ENCODE data around the gene ANKRD28.
A peak's percentile ranks its signal among the peaks of the same experiment; 100 is the strongest.

The ANKRD28 gene

DNA sequence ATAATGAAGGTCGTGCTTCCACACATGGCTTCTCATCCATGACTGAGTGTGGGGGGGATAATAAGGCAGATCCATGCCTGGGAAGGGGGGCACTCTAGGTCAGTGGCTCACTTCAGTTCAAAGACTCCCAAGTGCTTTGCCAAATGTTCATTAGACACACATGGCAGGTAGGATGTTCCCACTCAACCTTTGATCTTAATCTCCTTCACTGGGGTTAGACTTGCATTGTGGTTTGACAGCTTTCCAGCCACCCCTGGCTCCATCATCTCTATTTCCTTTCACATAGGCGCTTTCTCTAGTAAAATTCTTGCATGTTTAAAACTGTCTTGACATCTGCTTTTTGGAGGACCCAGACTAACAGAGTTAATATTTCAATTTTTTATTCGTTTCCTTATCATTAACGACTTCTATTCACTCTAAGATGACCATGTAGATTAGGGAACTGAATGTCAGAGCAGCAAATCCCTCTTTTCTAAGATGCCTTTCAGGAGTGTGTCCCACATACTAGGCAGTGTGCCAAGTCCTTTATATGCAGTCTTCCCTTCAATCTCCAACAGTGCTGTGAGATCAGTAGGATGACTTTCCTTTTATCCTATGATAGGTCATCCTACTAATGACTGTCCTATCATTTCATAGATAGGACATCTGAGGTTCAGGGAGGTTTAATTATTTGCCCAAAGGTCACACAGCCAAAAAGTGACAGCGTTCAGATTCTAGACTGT, 138.4 kb downstream of the ANKRD28 start:
- DNase-seq: no peak

- no peak for DNase-seq
Observed at GRCh38 chr3:15657016-15657415, 140.8 kb downstream of the ANKRD28 start.

DNA sequence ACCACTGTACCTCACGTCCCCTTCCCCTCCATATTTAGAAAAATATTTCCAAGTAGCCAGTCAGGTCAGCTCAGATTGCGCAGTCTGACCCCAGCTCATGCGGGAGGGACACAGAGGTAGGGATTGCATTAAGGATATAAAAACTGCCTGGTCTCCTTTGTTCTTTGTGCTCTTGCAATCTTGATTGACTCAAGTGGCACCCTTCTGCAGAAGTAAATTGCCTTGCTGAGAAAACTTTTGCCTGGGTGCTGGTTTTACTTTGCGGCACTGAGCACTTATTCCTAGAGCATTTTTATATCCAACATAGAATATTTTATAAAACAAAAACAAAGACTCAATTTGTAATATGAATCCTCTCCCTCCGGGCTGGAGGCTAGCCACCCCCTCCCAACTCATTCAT, 141.4 kb downstream of the ANKRD28 start:
- DNase-seq: no peak

DNA sequence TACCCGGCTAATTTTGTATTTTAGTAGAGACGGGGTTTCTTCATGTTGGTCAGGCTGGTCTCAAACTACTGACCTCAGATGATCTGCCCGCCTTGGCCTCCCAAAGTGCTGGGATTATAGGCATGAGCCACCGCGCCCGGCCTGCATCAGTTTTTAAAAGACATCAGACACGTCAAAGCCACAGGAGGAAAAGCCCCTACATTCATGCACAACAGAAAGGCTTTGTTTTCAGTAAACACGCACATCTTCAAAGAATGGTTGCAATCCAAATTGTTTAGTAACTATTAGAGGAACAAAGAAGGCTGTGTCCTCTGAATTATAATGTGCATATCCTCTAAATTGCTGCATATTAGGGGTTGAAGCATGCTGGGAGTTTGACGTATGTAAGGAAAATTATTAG, 142.9 kb downstream of the ANKRD28 start:
- no peak for DNase-seq

GRCh38 chr3:15654127-15654526, 143.7 kb downstream of the ANKRD28 start:
- DNase-seq: no peak

DNA sequence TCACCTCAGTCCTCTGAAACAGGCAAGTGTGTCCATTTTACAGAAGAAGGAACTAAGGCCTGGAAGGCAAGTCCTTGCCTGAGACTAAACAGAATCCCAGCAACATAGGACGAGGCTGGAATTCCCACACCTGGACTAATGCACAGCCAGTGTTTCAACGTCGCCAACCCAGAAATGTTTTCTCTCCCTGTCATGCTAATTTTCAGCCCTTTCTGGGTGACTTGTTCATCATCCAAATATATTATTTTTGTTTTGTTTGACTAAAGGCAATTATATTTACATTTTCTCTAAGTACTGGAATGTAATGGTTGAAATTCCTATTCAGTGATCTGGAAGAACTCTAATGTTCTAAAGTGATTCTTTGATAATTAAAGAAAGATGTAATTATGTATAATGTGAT, 144.5 kb downstream of the ANKRD28 start:
- DNase-seq: no peak

- no peak for DNase-seq
Observed at GRCh38 chr3:15651396-15651795, 146.4 kb downstream of the ANKRD28 start.

DNA sequence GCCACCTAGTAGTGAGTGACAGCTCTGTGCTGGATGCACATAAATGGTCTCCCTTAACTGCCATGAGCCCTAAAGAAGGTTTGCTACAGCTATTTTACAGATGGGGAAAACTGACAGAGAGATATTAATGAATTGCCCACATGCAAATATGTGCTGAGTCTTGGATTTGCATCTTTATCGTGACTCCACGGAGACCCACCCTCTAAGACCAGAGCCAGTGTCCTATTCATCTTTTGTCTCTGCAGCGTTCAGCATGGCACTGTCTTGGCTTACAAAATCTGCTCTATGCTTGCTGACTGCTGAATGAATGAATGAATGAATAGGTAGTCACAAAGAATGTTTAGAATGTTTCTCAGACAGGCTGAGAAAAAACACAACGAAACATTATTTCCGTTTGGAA, 147.9 kb downstream of the ANKRD28 start:
- no peak for DNase-seq

- no peak for DNase-seq
Observed at GRCh38 chr3:15649341-15649740, 148.4 kb downstream of the ANKRD28 start.

DNA sequence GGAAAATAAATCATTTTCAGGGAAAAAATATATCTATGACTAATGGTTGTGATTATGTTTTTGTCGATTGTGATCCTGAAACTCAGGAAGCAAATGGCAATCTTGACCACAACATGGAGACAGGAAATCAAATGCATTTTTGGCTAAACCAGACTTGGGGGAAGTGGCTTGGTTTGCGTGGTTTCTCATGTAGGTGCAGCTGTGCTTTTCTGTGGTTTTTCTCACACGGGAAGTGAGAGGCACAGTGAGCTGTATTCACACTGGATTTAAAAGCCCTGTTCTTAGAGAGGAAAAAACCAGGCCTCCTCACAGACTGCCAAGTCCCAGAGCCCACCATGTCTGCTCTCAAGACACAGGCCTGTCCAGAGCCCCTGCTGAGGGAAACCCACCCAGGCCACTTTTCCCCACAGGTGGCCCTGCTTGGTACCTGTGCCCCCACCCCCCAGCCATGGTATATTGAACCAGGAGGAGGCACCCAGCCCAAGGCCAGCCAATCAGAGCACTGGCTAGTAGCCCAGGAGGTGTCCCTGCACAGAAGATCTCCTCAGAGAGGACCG, 150.1 kb downstream of the ANKRD28 start:
- peak; percentile 70 for DNase-seq

DNA sequence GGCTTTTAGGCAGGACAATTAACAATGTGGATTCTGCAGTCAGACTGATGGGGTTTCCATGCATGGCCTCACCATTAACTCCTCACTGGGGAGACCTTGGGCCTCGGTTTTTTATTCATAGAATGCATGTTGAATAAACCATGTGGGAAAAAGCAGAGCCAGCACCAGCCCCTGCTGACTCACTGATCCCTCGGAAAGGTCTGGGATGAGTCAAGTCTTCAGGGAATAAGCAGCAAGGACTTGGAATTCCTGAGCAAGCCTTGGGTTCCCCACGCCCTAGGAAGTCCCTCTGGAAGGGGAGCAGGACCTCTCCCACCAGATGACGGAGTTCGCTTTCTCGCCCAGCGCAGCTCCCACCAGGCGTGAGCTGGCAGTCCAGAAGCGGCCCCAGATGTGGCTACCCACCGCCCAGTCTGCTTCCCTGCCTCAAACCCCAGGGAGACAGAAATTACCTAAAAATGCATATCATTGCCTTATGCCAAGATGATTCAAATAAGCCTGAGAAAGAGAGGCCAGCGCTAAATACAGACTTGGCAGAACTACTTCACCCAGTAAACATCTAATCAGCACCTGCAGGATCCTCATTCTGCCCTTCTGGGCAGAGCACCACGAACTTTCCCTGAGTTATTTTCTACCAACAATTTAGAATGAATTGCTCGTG, 150.8 kb downstream of the ANKRD28 start:
- no peak for DNase-seq

- DNase-seq: no peak
Observed at GRCh38 chr3:15645740-15646501, 151.9 kb downstream of the ANKRD28 start.

- DNase-seq: no peak
Observed at GRCh38 chr3:15645246-15645645, 152.5 kb downstream of the ANKRD28 start.

DNA sequence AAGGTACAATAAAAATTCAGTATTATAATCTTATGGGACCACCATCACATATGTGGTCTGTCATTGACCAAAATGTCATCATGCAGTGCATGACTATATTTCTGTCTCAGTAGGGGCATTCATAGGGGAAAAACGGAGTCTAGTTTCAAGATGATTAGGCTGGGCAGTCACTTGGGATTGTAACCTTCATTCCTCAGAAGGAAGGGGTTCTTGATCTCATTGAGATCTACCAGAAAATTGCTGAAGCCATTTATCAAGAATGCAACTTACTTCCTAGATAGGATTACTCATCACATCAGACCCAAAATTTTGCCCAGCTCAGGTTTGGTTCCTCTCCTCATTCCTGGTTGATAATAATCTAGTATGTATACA, 158.9 kb downstream of the ANKRD28 start:
- DNase-seq: no peak

DNA sequence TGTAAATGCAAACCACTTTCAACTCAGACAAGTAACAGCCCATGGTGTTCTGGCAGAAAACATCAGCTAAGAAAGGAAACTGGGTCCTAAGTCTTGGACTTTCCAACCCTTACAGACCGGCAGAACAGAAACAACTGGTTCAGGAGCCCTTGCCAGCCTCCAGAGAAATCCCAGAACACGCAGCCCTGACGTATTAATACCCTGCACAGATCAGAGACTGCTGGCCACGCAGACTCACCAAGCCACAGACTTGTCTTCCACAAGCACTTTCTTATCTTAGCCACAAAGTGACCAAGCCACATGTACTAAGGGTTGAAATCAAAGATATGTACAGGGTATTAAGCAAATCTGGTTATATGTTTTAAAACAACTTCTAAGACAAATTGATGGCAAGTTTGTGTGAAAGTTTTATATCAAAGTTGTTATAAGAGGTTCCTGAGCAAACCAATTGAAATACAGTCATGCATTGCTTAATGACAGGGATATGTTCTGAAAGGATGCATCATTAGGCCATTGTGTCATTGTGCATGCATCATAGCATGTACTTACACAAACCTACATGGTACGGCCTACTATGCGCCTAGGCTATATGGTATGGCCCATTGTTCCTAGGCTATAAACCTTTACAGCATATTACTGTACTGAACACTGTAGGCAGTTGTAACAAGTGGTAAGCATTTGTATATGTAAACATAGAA, 159.4 kb downstream of the ANKRD28 start:
- no peak for DNase-seq

GRCh38 chr3:15637131-15637951, 160.4 kb downstream of the ANKRD28 start:
- DNase-seq: no peak

- DNase-seq: peak; percentile 37
Observed at GRCh38 chr3:15636028-15636709, 161.6 kb downstream of the ANKRD28 start.

GRCh38 chr3:15635121-15635661, 162.6 kb downstream of the ANKRD28 start:
- DNase-seq: no peak

GRCh38 chr3:15634671-15635070, 163.1 kb downstream of the ANKRD28 start:
- DNase-seq: no peak

GRCh38 chr3:15633766-15634598, 163.8 kb downstream of the ANKRD28 start:
- DNase-seq: no peak
